HCT116 (cell line): ENCODE results near the gene HIVEP3. TPM values are rescaled to one million over a fixed set of nuclear protein-coding genes. Genes with fewer than 3 reads are reported as not detected.

Experiments used
- ATAC-seq: fragments of 200-7000 bp; cut with Tn5 transposase; 2 replicates; pipeline ENCODE4 v1.9.1; 2020; ENCODE audit warnings: mild to moderate bottlenecking, moderate library complexity
- BruUV-seq: library from RNA; stranded (reverse); fragments of 400-500 nt; replicated peaks from 2 replicates; lab custom pipeline; 2021; lab: Mats Ljungman, UMichigan
- CTCF ChIA-PET: fragments of 300-600 bp; sonication (Branson Sonifier 250); formaldehyde crosslinking; loops from one replicate; lab custom pipeline; 2021; ENCODE audit warnings: antibody characterized with exemption; lab: Charles Lee
- POLR2A ChIA-PET: fragments of 300-600, 350-600 bp; sonication (Branson Sonifier 250); formaldehyde crosslinking; loops from one replicate; lab custom pipeline; 2021; ENCODE audit warnings: antibody characterized with exemption; lab: Charles Lee
- RAD21 ChIA-PET, 2 experiments: fragments of 300-600 bp; sonication (Branson Sonifier 250); formaldehyde crosslinking; loops; one replicate each; lab custom pipeline; 2023; ENCODE audit warnings: low total read pairs in 2 of 2; ENCODE audit not compliant: uncharacterized antibody in 2 of 2, unreplicated experiment in 2 of 2, low non-redundant PET in 1 of 2; lab: Charles Lee
- DNase-seq: peaks from one replicate; pipeline ENCODE4 v3.0.0-alpha.2; 2010; ENCODE audit warnings: low read depth, low spot score
- H2AFZ ChIP-seq: fragments of 200-600 bp; shearing (Covaris generic), sonication (generic); 2 replicates; pipeline ENCODE4 v1.6.1; 2017; ENCODE audit warnings: low read depth, mixed run types, mixed read lengths, antibody characterized with exemption, low read length; ENCODE audit not compliant: poor library complexity, severe bottlenecking
- H3K27ac ChIP-seq: 2 replicates; pipeline ENCODE4 v1.5.1; 2012; ENCODE audit warnings: low read depth, low read length
- H3K27me3 ChIP-seq: fragments of 200-600 bp; sonication (generic); 2 replicates; pipeline ENCODE4 v1.6.1; 2016; ENCODE audit warnings: mixed run types, low read length, mixed read lengths; ENCODE audit not compliant: insufficient read depth
- H3K36me3 ChIP-seq, 2 experiments: fragments of 200-500 bp in 1 of 2; fragments of 200-600 bp in 1 of 2; sonication (Bioruptor generic) in 1 of 2; sonication (generic) in 1 of 2; 2 replicates each; pipeline versions ENCODE4 v1.5.1 to v1.6.1; 2014 to 2016; ENCODE audit warnings: low read length in 2 of 2, inconsistent platforms in 1 of 2, mixed read lengths in 1 of 2, mixed run types in 1 of 2; ENCODE audit not compliant: insufficient read depth in 2 of 2, control insufficient read depth in 1 of 2
- H3K4me1 ChIP-seq, 2 experiments: fragments of 200-600 bp in 1 of 2; sonication (generic) in 1 of 2; 2 replicates each; pipeline versions ENCODE4 v1.5.1 to v1.6.1; 2012 to 2017; ENCODE audit warnings: low read length in 2 of 2, inconsistent platforms in 1 of 2, mild to moderate bottlenecking in 1 of 2, mixed read lengths in 1 of 2, mixed run types in 1 of 2, moderate library complexity in 1 of 2; ENCODE audit not compliant: insufficient read depth in 2 of 2, control insufficient read depth in 1 of 2
- H3K4me2 ChIP-seq: fragments of 200-600 bp; sonication (generic); 2 replicates; pipeline ENCODE4 v1.6.1; 2017; ENCODE audit warnings: mixed run types, low read length, mixed read lengths
- H3K4me3 ChIP-seq, 2 experiments: fragments of 200-600 bp in 1 of 2; sonication (generic) in 1 of 2; replicated peaks in 1 of 2; 2 replicates each; pipeline ENCODE4 v1.5.1; 2011 to 2016; ENCODE audit warnings: low read length in 2 of 2, control low read depth in 1 of 2, low read depth in 1 of 2, mild to moderate bottlenecking in 1 of 2, mixed read lengths in 1 of 2, mixed run types in 1 of 2
- H3K79me2 ChIP-seq: fragments of 200-600 bp; sonication (generic); 2 replicates; pipeline ENCODE4 v1.6.1; 2017; ENCODE audit warnings: mild to moderate bottlenecking, mixed run types, low read length, moderate library complexity, mixed read lengths; ENCODE audit not compliant: insufficient read depth
- H3K9ac ChIP-seq: fragments of 200-600 bp; sonication (generic); 2 replicates; pipeline ENCODE4 v1.6.1; 2016; ENCODE audit warnings: low read length, mixed read lengths
- H3K9me2 ChIP-seq: fragments of 200-600 bp; sonication (generic), shearing (Covaris generic); 2 replicates; pipeline ENCODE4 v1.6.1; 2017; ENCODE audit warnings: mixed run types, mild to moderate bottlenecking, moderate library complexity; ENCODE audit not compliant: insufficient read depth
- H3K9me3 ChIP-seq, 2 experiments: fragments of 200-500 bp in 1 of 2; fragments of 200-600 bp in 1 of 2; sonication (Bioruptor generic) in 1 of 2; sonication (generic) in 1 of 2; 2 replicates each; pipeline ENCODE4 v1.6.1; 2014 to 2017; ENCODE audit warnings: low read length in 2 of 2, mixed read lengths in 2 of 2, inconsistent platforms in 1 of 2, low read depth in 1 of 2, mild to moderate bottlenecking in 1 of 2, mixed run types in 1 of 2, moderate library complexity in 1 of 2; ENCODE audit not compliant: control insufficient read depth in 1 of 2, insufficient read depth in 1 of 2
- H4K20me1 ChIP-seq: fragments of 200-600 bp; sonication (generic), shearing (Covaris generic); 2 replicates; pipeline ENCODE4 v1.6.1; 2017; ENCODE audit warnings: mixed run types, mild to moderate bottlenecking, moderate library complexity; ENCODE audit not compliant: insufficient read depth
- CBX3 ChIP-seq: IDR thresholded peaks from 2 replicates; pipeline ENCODE4 v1.6.1; 2012; ENCODE audit warnings: low read depth
- CEBPB ChIP-seq: IDR thresholded peaks from 2 replicates; pipeline ENCODE4 v1.6.1; 2012; ENCODE audit warnings: low read depth
- EGR1 ChIP-seq: IDR thresholded peaks from 2 replicates; pipeline ENCODE4 v1.6.1; 2012; ENCODE audit warnings: low read depth
- ELF1 ChIP-seq: IDR thresholded peaks from 2 replicates; pipeline ENCODE4 v1.6.1; 2012; ENCODE audit warnings: low read depth, borderline replicate concordance
- EZH2 ChIP-seq: fragments of 200-600 bp; sonication (generic); IDR thresholded peaks from 2 replicates; pipeline ENCODE4 v1.6.1; 2017; ENCODE audit warnings: antibody characterized with exemption, mixed run types
- FOSL1 ChIP-seq: IDR thresholded peaks from 2 replicates; pipeline ENCODE4 v1.6.1; 2012; ENCODE audit warnings: low read depth
- POLR2AphosphoS5 ChIP-seq: IDR thresholded peaks from 2 replicates; pipeline ENCODE4 v1.6.1; 2011; ENCODE audit warnings: mild to moderate bottlenecking, low read depth, low read length, moderate library complexity
- RAD21 ChIP-seq: IDR thresholded peaks from 2 replicates; pipeline ENCODE4 v1.6.1; 2012; ENCODE audit warnings: low read depth, mild to moderate bottlenecking
- SIN3A ChIP-seq: IDR thresholded peaks from 2 replicates; pipeline ENCODE4 v1.6.1; 2012; ENCODE audit warnings: low read depth
- SP1 ChIP-seq: IDR thresholded peaks from 2 replicates; pipeline ENCODE4 v1.6.1; 2012; ENCODE audit warnings: low read depth
- SRF ChIP-seq: IDR thresholded peaks from 2 replicates; pipeline ENCODE4 v1.6.1; 2012; ENCODE audit warnings: low read depth
- TCF7L2 ChIP-seq: IDR thresholded peaks from 2 replicates; pipeline ENCODE4 v1.7.0; 2011; ENCODE audit warnings: borderline replicate concordance, inconsistent platforms; ENCODE audit not compliant: insufficient read depth, insufficient read length; ENCODE audit errors: extremely low read depth
- ZFX ChIP-seq: fragments of 450-650 bp; IDR thresholded peaks from 2 replicates; pipeline ENCODE4 v1.6.1; 2017
- intact Hi-C: fragments of 100-400 bp; cut with micrococcal nuclease; formaldehyde crosslinking; loops from 2 replicates; pipeline ENCODE4 v1.10.0; 2022
- total RNA-seq: library from RNA; stranded (reverse); gene quantifications from one replicate; pipeline ENCODE4 v1.2.1, GENCODE V29; 2021; ENCODE audit not compliant: unreplicated experiment
- TF ChIP-seq, protein P1 (sequence below): IDR thresholded peaks from 2 replicates; pipeline ENCODE4 v1.6.1; 2011; ENCODE audit warnings: mild to moderate bottlenecking, low read length, moderate library complexity; ENCODE audit not compliant: insufficient replicate concordance; ENCODE audit errors: extremely low read depth

Gene HIVEP3
- total RNA-seq, 1 experiment from 2014 or later = 7.1 TPM

DNA sequence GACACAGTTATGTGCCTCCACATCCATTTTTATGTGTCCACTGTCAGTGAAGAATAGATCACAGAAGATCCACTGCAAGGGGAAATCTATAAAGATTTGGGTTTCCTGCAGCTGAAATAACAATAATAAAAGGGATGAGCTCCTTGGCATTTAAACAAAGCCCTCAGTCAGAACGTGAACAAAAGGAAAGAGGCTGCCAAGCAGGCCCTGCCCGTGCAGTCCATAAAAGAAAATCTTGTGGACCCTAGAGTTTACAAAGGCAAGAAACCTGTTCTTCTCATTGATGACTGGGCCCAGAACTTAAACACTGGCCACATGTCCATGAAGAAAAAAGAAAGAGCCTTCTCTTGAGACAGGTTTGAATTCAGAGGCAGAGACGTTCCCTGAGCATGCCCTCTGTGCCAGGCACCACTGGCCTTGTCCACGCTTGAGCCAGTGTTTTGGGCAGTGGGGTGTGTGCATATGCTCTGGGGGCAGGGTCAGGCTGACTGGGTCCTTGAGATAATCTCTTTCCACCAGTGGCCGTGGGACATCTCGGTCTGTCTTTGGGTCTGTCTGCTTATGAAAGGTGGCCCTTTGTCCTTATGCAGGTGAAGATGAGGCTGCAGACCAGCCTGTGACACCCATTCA is 142.7 kb downstream of the HIVEP3 start:
- no peak for ATAC-seq
- BruUV-seq = no TSS peak

DNA sequence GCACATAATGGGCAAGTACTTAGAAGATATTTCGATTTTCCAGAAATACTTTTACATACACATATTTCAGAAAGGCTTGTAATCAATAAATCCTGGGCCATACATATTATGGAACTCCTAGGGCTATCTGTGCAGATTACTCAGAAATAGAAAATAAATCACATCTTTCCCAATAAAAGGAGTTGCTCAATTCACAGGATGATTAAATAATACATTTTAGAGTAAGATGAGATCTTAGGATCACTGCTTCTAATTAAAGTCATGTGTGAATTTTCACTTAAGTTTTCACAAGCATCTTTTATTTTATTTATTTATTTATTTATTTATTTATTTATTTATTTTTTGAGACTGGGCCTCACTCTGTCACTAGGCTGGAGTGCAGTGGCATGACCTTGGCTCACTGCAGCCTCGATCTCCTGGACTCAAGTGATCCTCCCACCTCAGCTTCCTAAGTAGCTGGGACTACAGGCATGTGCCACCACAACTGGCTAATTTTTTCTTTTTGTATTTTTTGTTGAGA is 144.2 kb downstream of the HIVEP3 start:
- TF ChIP-seq ZFX (no peak), RAD21 (no peak), SRF (no peak), EGR1 (no peak), POLR2AphosphoS5 (no peak), SIN3A (no peak), CBX3 (no peak), CEBPB (no peak), SP1 (no peak), FOSL1 (no peak)
- TF ChIP-seq, protein P1, sequence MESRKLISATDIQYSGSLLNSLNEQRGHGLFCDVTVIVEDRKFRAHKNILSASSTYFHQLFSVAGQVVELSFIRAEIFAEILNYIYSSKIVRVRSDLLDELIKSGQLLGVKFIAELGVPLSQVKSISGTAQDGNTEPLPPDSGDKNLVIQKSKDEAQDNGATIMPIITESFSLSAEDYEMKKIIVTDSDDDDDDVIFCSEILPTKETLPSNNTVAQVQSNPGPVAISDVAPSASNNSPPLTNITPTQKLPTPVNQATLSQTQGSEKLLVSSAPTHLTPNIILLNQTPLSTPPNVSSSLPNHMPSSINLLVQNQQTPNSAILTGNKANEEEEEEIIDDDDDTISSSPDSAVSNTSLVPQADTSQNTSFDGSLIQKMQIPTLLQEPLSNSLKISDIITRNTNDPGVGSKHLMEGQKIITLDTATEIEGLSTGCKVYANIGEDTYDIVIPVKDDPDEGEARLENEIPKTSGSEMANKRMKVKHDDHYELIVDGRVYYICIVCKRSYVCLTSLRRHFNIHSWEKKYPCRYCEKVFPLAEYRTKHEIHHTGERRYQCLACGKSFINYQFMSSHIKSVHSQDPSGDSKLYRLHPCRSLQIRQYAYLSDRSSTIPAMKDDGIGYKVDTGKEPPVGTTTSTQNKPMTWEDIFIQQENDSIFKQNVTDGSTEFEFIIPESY = no peak
- H3K9ac ChIP-seq = no peak overlapping the region
- no peaks in the 10 kb centered on the region for H3K79me2 ChIP-seq
- H3K4me2 ChIP-seq = no peak overlapping the region
- H3K4me3 ChIP-seq = no peak overlapping the region
- intact Hi-C loops = no loop called here
- no peaks in the 10 kb centered on the region for H3K27me3 ChIP-seq
- no TSS peak for BruUV-seq
- POLR2A ChIA-PET = no interaction called here
- no peak for ATAC-seq
- H2AFZ ChIP-seq = no peak overlapping the region
- no peaks in the 10 kb centered on the region for H4K20me1 ChIP-seq
- H3K27ac ChIP-seq = no peak overlapping the region
- CTCF ChIA-PET = no interaction called here
- no peaks in the 10 kb centered on the region for H3K9me3 ChIP-seq
- DNase-seq = no peak
- H3K4me1 ChIP-seq = 0 out of 4 replicates have a peak, but pooled peaks cover 0 to 3% of the 10 kb centered on the region in 2 experiments
- RAD21 ChIA-PET = no interaction called here
- H3K36me3 ChIP-seq = no peaks in the 10 kb centered on the region
- H3K9me2 ChIP-seq = no peaks in the 10 kb centered on the region

More for the DNA sequence above, 142.7 kb downstream of the HIVEP3 start:
- intact Hi-C loops = no loop called here
- no peak overlapping the region for H3K9ac ChIP-seq
- no peaks in the 10 kb centered on the region for H3K9me2 ChIP-seq
- no peaks in the 10 kb centered on the region for H4K20me1 ChIP-seq
- no peak for DNase-seq
- CTCF ChIA-PET = no interaction called here
- no peak overlapping the region for H2AFZ ChIP-seq
- no peaks in the 10 kb centered on the region for H3K79me2 ChIP-seq
- H3K4me1 ChIP-seq = 0 out of 4 replicates have a peak, but pooled peaks cover 0 to 3% of the 10 kb centered on the region in 2 experiments
- H3K4me2 ChIP-seq = no peak overlapping the region
- H3K27me3 ChIP-seq = no peaks in the 10 kb centered on the region
- H3K9me3 ChIP-seq = no peaks in the 10 kb centered on the region
- no peaks in the 10 kb centered on the region for H3K36me3 ChIP-seq
- H3K27ac ChIP-seq = no peak overlapping the region
- TF ChIP-seq EZH2 = no peak
- no peak for TF ChIP-seq RAD21
- TF ChIP-seq SRF = no peak
- no peak for TF ChIP-seq EGR1
- TF ChIP-seq SP1 = no peak
- TF ChIP-seq CEBPB = no peak
- TF ChIP-seq TCF7L2 = no peak
- TF ChIP-seq ELF1 = no peak
- no peak overlapping the region for H3K4me3 ChIP-seq
- POLR2A ChIA-PET = no interaction called here
- RAD21 ChIA-PET = no interaction called here
